Progenitor cell of endocrine pancreas (in vitro differentiated cells): ENCODE data around the gene PCDHB11. TPM values are rescaled to one million over a fixed set of nuclear protein-coding genes. Genes with fewer than 3 reads are reported as not detected.
"Not testable (repeated sequence)": the region's sequence is repeated elsewhere in the genome, so short reads cannot be mapped to it uniquely, and the experiment has no call there.

ENCODE experiments used
- DNase-seq: peaks from one replicate; pipeline ENCODE4 v3.0.0; 2021; ENCODE audit warnings: low spot score; ENCODE audit not compliant: unreplicated experiment
- H3K27ac Mint-ChIP-seq: 2 replicates; pipeline ENCODE4 v1.8.0; 2021; ENCODE audit warnings: mild to moderate bottlenecking, moderate library complexity, mixed read lengths
- H3K27me3 Mint-ChIP-seq: 2 replicates; pipeline ENCODE4 v1.8.0; 2021; ENCODE audit warnings: mixed read lengths
- H3K36me3 Mint-ChIP-seq: 2 replicates; pipeline ENCODE4 v1.8.0; 2022; ENCODE audit warnings: mixed read lengths; ENCODE audit not compliant: insufficient read depth
- H3K4me1 Mint-ChIP-seq: 2 replicates; pipeline ENCODE4 v1.8.0; 2021; ENCODE audit warnings: low read depth, mixed read lengths
- H3K4me3 Mint-ChIP-seq: 2 replicates; pipeline ENCODE4 v1.8.0; 2021; ENCODE audit warnings: low read depth, mild to moderate bottlenecking, moderate library complexity, mixed read lengths
- H3K9me3 Mint-ChIP-seq: 2 replicates; pipeline ENCODE4 v1.8.0; 2021; ENCODE audit warnings: low read depth, mixed read lengths
- total RNA-seq: library from RNA; stranded (reverse); gene quantifications from 2 replicates; pipeline ENCODE4 v1.2.1, GENCODE V29; 2021
- TF ChIP-seq, protein P1 (sequence below): fragments of 200-600 bp; sonication (generic); IDR thresholded peaks from one replicate; pipeline ENCODE4 v1.5.0; 2021; ENCODE audit warnings: antibody characterized with exemption, mild to moderate bottlenecking; ENCODE audit not compliant: unreplicated experiment

Gene PCDHB11
- total RNA-seq, 1 donor from 2014 or later, result 4.7 TPM

DNA sequence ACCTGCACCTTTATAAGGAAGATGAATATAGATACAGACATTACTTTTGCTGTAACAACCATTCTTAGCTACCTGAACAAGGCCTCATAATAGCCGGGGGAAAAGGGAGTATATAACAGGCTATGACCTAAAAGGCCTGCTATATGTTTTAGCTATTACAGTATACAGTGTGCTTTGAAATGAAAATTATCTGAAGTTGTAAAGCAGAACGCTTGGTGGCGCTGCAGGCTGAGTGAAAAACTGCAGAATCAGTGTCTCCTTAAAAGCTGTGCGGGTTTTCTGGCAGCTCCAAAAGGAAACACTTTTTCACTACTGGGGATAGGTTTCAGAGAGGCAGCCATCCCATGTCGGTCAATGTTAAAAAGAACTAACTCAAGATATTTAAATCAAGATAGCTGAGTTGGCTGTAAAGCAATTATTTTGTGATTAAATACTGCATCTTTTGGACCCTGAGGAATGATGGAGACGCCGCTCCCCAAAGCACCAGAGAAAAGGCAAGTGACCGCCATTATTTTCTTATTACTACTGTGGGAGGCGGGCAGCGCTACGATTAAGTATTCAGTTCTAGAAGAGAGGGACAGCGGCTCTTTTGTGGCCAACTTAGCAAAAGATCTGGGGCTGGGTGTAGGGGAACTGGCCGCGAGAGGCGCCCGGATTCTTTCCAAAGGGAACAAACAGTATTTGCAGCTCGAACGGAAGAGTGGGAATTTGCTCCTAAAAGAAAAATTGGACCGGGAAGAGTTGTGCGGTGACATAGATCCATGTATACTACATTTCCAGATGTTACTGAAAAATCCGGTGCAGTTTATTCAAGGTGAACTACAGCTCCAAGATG lies 43.7 kb upstream of the PCDHB11 start:
- H3K9me3 Mint-ChIP-seq, result peaks cover 39% of the 10 kb centered on the region
- no peaks in the 10 kb centered on the region for H3K27me3 Mint-ChIP-seq
- no peaks in the 10 kb centered on the region for H3K4me1 Mint-ChIP-seq
- H3K4me3 Mint-ChIP-seq, result no peak overlapping the region
- TF ChIP-seq, protein P1, sequence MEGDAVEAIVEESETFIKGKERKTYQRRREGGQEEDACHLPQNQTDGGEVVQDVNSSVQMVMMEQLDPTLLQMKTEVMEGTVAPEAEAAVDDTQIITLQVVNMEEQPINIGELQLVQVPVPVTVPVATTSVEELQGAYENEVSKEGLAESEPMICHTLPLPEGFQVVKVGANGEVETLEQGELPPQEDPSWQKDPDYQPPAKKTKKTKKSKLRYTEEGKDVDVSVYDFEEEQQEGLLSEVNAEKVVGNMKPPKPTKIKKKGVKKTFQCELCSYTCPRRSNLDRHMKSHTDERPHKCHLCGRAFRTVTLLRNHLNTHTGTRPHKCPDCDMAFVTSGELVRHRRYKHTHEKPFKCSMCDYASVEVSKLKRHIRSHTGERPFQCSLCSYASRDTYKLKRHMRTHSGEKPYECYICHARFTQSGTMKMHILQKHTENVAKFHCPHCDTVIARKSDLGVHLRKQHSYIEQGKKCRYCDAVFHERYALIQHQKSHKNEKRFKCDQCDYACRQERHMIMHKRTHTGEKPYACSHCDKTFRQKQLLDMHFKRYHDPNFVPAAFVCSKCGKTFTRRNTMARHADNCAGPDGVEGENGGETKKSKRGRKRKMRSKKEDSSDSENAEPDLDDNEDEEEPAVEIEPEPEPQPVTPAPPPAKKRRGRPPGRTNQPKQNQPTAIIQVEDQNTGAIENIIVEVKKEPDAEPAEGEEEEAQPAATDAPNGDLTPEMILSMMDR, result no peak
- DNase-seq, result no peak
- peaks cover 50% of the 10 kb centered on the region for H3K36me3 Mint-ChIP-seq
- no peak overlapping the region for H3K27ac Mint-ChIP-seq

DNA sequence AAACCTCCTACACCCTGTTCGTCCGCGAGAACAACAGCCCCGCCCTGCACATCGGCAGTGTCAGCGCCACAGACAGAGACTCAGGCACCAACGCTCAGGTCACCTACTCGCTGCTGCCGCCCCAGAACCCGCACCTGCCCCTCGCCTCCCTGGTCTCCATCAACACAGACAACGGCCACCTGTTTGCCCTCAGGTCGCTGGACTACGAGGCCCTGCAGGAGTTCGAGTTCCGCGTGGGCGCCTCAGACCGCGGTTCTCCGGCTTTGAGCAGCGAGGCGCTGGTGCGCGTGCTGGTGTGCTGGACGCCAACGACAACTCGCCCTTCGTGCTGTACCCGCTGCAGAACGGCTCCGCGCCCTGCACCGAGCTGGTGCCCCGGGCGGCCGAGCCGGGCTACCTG lies 42.1 kb upstream of the PCDHB11 start:
- H3K4me3 Mint-ChIP-seq, DNase-seq, H3K27ac Mint-ChIP-seq, H3K27me3 Mint-ChIP-seq, H3K4me1 Mint-ChIP-seq: not testable (repeated sequence)
- Mint-ChIP-seq H3K9me3 (peaks cover 34% of the 10 kb centered on the region), H3K36me3 (peaks cover 39% of the 10 kb centered on the region)

DNA sequence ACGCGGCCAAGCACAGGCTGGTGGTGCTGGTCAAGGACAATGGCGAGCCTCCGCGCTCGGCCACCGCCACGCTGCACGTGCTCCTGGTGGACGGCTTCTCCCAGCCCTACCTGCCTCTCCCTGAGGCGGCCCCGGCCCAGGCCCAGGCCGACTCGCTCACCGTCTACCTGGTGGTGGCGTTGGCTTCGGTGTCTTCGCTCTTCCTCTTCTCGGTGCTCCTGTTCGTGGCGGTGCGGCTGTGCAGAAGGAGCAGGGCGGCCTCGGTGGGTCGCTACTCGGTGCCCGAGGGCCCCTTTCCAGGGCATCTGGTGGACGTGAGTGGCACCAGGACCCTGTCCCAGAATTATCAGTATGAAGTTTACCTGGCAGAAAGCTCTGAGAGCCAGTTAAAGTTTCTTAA lies 41.5 kb upstream of the PCDHB11 start:
- not testable (repeated sequence) for H3K27ac Mint-ChIP-seq, H3K4me3 Mint-ChIP-seq, DNase-seq, H3K4me1 Mint-ChIP-seq, H3K27me3 Mint-ChIP-seq
- Mint-ChIP-seq H3K36me3 (peaks cover 36% of the 10 kb centered on the region), H3K9me3 (peaks cover 34% of the 10 kb centered on the region)

DNA sequence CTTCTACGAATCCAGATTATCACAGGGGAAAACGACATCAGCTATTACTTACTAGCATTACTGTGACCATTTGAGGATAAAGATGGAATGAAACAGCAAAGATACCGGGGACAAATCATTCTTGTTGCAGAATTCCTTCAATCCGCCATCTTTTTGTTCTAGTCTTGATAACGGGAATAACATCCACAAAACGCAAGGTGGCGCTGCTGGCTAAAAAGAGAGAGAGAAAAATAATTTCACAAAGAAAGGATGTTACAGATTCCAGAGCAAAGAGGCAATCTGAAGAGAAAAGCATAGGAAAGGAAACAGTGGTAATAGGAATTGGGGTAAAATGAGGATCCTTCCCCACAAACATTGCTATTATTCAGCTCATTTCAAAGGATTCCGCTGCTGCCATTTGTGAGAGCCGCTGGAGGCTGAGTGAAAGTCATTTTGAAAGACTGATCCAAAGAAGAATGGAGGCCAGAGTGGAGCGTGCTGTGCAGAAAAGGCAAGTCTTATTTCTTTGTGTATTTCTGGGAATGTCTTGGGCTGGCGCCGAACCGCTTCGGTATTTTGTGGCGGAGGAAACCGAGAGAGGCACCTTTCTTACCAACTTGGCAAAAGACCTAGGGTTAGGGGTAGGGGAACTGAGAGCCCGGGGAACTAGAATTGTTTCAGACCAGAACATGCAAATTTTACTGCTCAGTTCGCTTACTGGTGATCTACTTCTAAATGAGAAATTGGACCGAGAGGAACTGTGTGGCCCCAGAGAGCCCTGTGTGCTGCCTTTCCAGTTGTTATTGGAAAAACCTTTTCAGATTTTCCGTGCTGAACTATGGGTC lies 26.8 kb upstream of the PCDHB11 start, which contains the start of gene PCDHB7:
PCDHB7 (plus strand) TSS at position 264 of the 824 bp plus-strand sequence; CDS start at position 456, 192 bp downstream.
- Mint-ChIP-seq H3K36me3 (peaks cover 13% of the 10 kb centered on the region), H3K4me1 (no peaks in the 10 kb centered on the region), H3K4me3 (no peak within 1 kb of the TSS), H3K27ac (no peak within 1 kb of the TSS), H3K27me3 (no peaks in the 10 kb centered on the region), H3K9me3 (peaks cover 33% of the 10 kb centered on the region)
- no peak for DNase-seq
- TF ChIP-seq, protein P1, result no peak

DNA sequence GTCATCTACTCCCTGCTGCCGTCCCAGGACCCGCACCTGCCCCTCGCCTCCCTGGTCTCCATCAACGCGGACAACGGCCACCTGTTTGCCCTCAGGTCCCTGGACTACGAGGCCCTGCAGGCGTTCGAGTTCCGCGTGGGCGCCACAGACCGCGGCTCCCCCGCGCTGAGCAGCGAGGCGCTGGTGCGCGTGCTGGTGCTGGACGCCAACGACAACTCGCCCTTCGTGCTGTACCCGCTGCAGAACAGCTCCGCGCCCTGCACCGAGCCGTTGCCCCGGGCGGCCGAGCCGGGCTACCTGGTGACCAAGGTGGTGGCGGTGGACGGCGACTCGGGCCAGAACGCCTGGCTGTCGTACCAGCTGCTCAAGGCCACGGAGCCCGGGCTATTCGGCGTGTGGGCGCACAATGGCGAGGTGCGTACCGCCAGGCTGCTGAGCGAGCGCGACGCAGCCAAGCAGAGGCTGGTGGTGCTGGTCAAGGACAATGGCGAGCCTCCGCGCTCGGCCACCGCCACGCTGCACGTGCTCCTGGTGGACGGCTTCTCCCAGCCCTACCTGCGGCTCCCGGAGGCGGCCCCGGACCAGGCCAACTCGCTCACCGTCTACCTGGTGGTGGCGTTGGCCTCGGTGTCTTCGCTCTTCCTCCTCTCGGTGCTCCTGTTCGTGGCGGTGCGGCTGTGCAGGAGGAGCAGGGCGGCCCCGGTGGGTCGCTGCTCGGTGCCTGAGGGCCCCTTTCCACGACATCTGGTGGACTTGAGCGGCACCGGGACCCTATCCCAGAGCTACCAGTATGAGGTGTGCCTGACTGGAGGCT lies 24.9 kb upstream of the PCDHB11 start:
- H3K36me3 Mint-ChIP-seq, H3K4me3 Mint-ChIP-seq, DNase-seq, H3K27me3 Mint-ChIP-seq, H3K4me1 Mint-ChIP-seq, H3K27ac Mint-ChIP-seq: not testable (repeated sequence)
- H3K9me3 Mint-ChIP-seq, result peaks cover 25% of the 10 kb centered on the region

DNA sequence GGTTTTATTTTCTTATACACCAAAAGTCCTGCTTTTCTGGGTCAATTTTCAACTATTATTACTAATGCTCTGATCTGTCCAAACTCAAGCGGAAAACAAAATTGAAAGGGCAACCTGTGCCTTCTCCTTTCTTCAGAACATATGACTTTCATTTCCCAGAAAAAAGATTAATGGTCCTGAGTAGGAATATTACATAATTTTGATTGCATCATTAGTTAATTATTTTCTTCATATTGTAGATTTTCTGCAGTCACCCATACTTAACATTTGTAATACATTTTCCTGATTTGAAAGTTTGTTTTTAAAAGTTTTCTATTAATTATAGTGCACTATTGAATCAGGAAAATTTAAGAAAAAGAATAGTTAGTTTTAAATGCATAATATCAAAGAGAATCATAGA lies 23.5 kb upstream of the PCDHB11 start:
- DNase-seq, result no peak
- H3K27ac Mint-ChIP-seq, result no peak overlapping the region
- no peaks in the 10 kb centered on the region for H3K4me1 Mint-ChIP-seq
- TF ChIP-seq, protein P1, result no peak
- peaks cover 23% of the 10 kb centered on the region for H3K9me3 Mint-ChIP-seq
- H3K36me3 Mint-ChIP-seq, result peaks cover 14% of the 10 kb centered on the region
- H3K4me3 Mint-ChIP-seq, result no peak overlapping the region
- H3K27me3 Mint-ChIP-seq, result no peaks in the 10 kb centered on the region

DNA sequence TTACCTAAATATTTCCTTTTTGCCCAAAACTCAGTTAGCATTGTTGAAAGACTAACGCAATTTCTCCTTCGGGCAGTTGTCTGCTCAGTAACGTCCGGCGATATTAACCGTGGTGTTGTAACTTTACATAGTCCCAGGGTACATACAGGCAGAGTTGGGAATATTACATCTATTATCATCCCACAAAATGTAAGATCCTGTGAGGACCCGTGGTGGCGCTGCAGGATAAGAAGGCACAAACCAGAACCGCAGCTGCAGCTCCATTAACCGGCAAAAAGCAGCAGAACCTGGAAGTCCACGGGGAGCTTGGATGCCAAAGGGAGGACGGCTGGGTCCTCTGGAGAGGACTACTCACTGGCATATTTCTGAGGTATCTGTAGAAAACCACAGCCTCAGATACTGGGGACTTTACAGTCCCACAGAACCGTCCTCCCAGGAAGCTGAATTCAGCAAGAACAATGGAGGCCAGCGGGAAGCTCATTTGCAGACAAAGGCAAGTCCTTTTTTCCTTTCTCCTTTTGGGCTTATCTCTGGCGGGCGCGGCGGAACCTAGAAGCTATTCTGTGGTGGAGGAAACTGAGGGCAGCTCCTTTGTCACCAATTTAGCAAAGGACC lies 21.7 kb upstream of the PCDHB11 start, which contains the start of gene PCDHB8:
PCDHB8 (plus strand) TSS at position 214 of the 615 bp plus-strand sequence; CDS start at position 459, 245 bp downstream.
- not testable (repeated sequence) for H3K4me1 Mint-ChIP-seq, H3K27ac Mint-ChIP-seq, DNase-seq, H3K27me3 Mint-ChIP-seq, H3K4me3 Mint-ChIP-seq
- peaks cover 24% of the 10 kb centered on the region for H3K9me3 Mint-ChIP-seq
- H3K36me3 Mint-ChIP-seq, result peaks cover 16% of the 10 kb centered on the region

DNA sequence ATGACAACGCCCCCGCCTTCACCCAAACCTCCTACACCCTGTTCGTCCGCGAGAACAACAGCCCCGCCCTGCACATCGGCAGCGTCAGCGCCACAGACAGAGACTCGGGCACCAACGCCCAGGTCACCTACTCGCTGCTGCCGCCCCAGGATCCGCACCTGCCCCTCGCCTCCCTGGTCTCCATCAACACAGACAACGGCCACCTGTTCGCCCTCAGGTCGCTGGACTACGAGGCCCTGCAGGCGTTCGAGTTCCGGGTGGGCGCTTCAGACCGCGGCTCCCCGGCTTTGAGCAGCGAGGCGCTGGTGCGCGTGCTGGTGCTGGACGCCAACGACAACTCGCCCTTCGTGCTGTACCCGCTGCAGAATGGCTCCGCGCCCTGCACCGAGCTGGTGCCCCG lies 20.1 kb upstream of the PCDHB11 start:
- not testable (repeated sequence) for H3K27me3 Mint-ChIP-seq, DNase-seq, H3K27ac Mint-ChIP-seq, H3K4me3 Mint-ChIP-seq, H3K4me1 Mint-ChIP-seq
- peaks cover 20% of the 10 kb centered on the region for H3K36me3 Mint-ChIP-seq
- H3K9me3 Mint-ChIP-seq, result peaks cover 22% of the 10 kb centered on the region

DNA sequence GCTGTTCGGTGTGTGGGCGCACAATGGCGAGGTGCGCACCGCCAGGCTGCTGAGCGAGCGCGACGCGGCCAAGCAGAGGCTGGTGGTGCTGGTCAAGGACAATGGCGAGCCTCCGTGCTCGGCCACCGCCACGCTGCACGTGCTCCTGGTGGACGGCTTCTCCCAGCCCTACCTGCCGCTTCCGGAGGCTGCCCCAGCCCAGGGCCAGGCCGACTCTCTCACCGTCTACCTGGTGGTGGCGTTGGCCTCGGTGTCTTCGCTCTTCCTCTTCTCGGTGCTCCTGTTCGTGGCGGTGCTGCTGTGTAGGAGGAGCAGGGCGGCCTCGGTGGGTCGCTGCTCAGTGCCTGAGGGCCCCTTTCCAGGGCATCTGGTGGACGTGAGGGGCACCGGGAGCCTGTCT lies 19.6 kb upstream of the PCDHB11 start:
- Mint-ChIP-seq H3K9me3 (peaks cover 26% of the 10 kb centered on the region), H3K36me3 (peaks cover 25% of the 10 kb centered on the region)
- DNase-seq, H3K27me3 Mint-ChIP-seq, H3K27ac Mint-ChIP-seq, H3K4me1 Mint-ChIP-seq, H3K4me3 Mint-ChIP-seq: not testable (repeated sequence)
